GM13976 (cell line): ENCODE data around the gene UBE2L5.

ENCODE experiments used
- DNase-seq: peaks from one replicate; pipeline ENCODE4 v3.0.0; 2012; ENCODE audit warnings: low spot score
- in situ Hi-C: fragments of 300-500 bp; cut with MboI; formaldehyde crosslinking; loops from one replicate; pipeline ENCODE4 v1.12.0; 2022; ENCODE audit warnings: low sequenced_read_pairs, mixed read lengths, inconsistent platforms; ENCODE audit not compliant: unreplicated experiment
- TF ChIP-seq, protein P1 (sequence below): IDR thresholded peaks from 2 replicates; pipeline ENCODE4 v1.5.1; 2012; ENCODE audit warnings: borderline replicate concordance, mild to moderate bottlenecking; ENCODE audit not compliant: insufficient read depth; ENCODE audit errors: extremely low read depth, missing control alignments, control extremely low read depth

UBE2L5 gene

DNA sequence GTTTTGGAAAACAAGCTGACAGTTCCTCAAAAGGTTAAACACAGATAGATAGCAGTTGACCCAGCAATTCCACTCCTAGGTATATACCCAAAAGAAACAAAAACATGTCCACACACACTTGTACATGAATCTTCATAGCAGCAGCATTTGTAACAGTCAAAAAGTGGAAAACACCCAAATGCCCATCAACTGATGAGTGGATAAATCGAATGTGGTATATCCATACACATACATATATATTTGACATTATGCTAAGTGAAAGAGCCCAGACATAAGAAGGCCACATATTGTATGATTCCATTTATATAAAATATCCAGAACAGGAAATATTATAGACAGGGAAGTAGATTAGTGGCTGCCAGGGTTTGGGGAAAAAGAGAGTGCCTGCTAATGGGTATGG, 51.4 kb downstream of the UBE2L5 start:
- DNase-seq, result no peak
- in situ Hi-C loops, result no loop called here
- TF ChIP-seq, protein P1, sequence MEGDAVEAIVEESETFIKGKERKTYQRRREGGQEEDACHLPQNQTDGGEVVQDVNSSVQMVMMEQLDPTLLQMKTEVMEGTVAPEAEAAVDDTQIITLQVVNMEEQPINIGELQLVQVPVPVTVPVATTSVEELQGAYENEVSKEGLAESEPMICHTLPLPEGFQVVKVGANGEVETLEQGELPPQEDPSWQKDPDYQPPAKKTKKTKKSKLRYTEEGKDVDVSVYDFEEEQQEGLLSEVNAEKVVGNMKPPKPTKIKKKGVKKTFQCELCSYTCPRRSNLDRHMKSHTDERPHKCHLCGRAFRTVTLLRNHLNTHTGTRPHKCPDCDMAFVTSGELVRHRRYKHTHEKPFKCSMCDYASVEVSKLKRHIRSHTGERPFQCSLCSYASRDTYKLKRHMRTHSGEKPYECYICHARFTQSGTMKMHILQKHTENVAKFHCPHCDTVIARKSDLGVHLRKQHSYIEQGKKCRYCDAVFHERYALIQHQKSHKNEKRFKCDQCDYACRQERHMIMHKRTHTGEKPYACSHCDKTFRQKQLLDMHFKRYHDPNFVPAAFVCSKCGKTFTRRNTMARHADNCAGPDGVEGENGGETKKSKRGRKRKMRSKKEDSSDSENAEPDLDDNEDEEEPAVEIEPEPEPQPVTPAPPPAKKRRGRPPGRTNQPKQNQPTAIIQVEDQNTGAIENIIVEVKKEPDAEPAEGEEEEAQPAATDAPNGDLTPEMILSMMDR, result no peak

DNA sequence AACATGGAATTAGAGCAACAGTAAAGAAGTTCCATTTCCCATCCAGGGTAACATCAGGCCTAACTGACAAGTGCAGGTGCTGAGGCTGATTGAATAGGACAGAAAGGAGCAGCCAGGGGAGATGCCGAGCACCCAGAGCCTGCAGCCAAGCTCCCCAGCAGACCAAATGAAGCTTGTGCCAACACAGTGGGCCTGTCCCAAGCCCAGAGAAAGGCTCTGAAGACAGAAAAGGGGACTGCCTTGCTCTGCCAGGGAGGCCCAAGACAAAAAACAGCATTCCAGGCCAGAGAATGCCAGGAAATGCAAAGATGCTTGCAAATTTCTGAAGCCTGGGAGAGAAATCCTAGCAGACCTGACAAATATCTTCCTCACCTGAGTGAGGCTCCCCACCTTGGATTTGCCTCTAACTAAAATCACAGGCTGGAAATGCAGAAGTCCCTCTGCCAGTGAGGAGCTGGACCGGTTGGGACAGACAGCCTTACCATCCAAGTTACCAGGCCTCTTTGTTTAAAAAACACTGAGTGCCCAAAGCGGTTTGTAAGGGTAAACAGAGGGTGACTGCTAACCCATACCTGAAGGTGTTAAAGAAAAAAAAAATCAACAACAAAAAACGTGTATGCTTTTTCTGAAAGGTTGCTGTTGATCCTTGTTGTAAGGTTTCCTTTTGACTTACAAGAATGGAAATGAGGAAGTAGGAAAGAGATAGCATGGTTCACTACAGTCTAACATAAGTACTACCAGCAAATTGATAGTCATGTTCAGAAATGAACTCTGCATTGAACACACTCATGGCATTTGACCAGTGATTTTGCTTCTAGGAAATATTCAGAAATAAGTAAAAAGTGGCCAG, 55.3 kb downstream of the UBE2L5 start:
- DNase-seq, result peak; percentile 63
- in situ Hi-C loops, result no loop called here
- TF ChIP-seq, protein P1, result no peak
